HG03565 (cell line): ENCODE data around the gene PPARG.

Source experiments
- ATAC-seq: cut with Tn5 transposase; IDR thresholded peaks from one replicate; pipeline ENCODE4 v1.9.1; 2021; ENCODE audit warnings: mild to moderate bottlenecking, moderate library complexity; ENCODE audit not compliant: unreplicated experiment

Gene PPARG

GRCh38 chr3:12339701-12340480 lies 51.0 kb downstream of the PPARG start:
- no peak for ATAC-seq

- no peak for ATAC-seq
Measured at GRCh38 chr3:12340506-12340905, 51.6 kb downstream of the PPARG start.

- ATAC-seq: no peak
Measured at GRCh38 chr3:12342151-12342550, 53.3 kb downstream of the PPARG start.

GRCh38 chr3:12343047-12343501 lies 54.2 kb downstream of the PPARG start:
- ATAC-seq: no peak

- ATAC-seq: no peak
Measured at GRCh38 chr3:12345141-12345561, 56.3 kb downstream of the PPARG start.

- ATAC-seq: no peak
Measured at GRCh38 chr3:12345584-12346494, 57.0 kb downstream of the PPARG start.

GRCh38 chr3:12347301-12347700 lies 58.4 kb downstream of the PPARG start:
- no peak for ATAC-seq

- no peak for ATAC-seq
Measured at GRCh38 chr3:12349895-12350811, 61.3 kb downstream of the PPARG start.

GRCh38 chr3:12351145-12351544 lies 62.3 kb downstream of the PPARG start:
- ATAC-seq: no peak

GRCh38 chr3:12352253-12352652 lies 63.4 kb downstream of the PPARG start:
- ATAC-seq: no peak

GRCh38 chr3:12352755-12353154 lies 63.9 kb downstream of the PPARG start:
- no peak for ATAC-seq

GRCh38 chr3:12353796-12354525 lies 65.1 kb downstream of the PPARG start:
- no peak for ATAC-seq

GRCh38 chr3:12356175-12356574 lies 67.3 kb downstream of the PPARG start:
- ATAC-seq: no peak

- ATAC-seq: no peak
Measured at GRCh38 chr3:12356996-12357395, 68.1 kb downstream of the PPARG start.

GRCh38 chr3:12357456-12357855 lies 68.6 kb downstream of the PPARG start:
- no peak for ATAC-seq

- ATAC-seq: no peak
Measured at GRCh38 chr3:12363397-12364195, 74.7 kb downstream of the PPARG start.

GRCh38 chr3:12367346-12367745 lies 78.5 kb downstream of the PPARG start:
- no peak for ATAC-seq

- no peak for ATAC-seq
Measured at GRCh38 chr3:12369029-12369428, 80.2 kb downstream of the PPARG start.

GRCh38 chr3:12369598-12369997 lies 80.7 kb downstream of the PPARG start:
- no peak for ATAC-seq
